Adipocyte (in vitro differentiated cells): Measurements from ENCODE around the gene SH3RF3.
A peak's percentile ranks its signal among the peaks of the same experiment; 100 is the strongest.

Experiments
- DNase-seq: peaks from one replicate; pipeline ENCODE4 v3.0.0-alpha.2; 2015; ENCODE audit warnings: low read depth
- H3K27me3 ChIP-seq: replicated peaks from 2 replicates; pipeline ENCODE4 v1.7.0; 2013; ENCODE audit warnings: mild to moderate bottlenecking, low read length, moderate library complexity; ENCODE audit not compliant: control insufficient read depth, insufficient read depth
- H3K36me3 ChIP-seq: 2 replicates; pipeline ENCODE4 v1.7.0; 2013; ENCODE audit warnings: low read length, mild to moderate bottlenecking, moderate library complexity; ENCODE audit not compliant: control insufficient read depth, insufficient read depth, severe bottlenecking
- H3K4me1 ChIP-seq: 2 replicates; pipeline ENCODE4 v1.7.0; 2013; ENCODE audit warnings: mild to moderate bottlenecking, low read length, moderate library complexity; ENCODE audit not compliant: control insufficient read depth, insufficient read depth
- H3K4me3 ChIP-seq: 2 replicates; pipeline ENCODE4 v1.7.0; 2013; ENCODE audit warnings: mild to moderate bottlenecking, low read length, moderate library complexity
- H3K9ac ChIP-seq: 2 replicates; pipeline ENCODE4 v1.7.0; 2013; ENCODE audit warnings: mild to moderate bottlenecking, low read length, moderate library complexity
- H3K9me3 ChIP-seq: 2 replicates; pipeline ENCODE4 v1.7.0; 2013; ENCODE audit warnings: mild to moderate bottlenecking, low read length, moderate library complexity; ENCODE audit not compliant: control insufficient read depth

SH3RF3 gene

DNA sequence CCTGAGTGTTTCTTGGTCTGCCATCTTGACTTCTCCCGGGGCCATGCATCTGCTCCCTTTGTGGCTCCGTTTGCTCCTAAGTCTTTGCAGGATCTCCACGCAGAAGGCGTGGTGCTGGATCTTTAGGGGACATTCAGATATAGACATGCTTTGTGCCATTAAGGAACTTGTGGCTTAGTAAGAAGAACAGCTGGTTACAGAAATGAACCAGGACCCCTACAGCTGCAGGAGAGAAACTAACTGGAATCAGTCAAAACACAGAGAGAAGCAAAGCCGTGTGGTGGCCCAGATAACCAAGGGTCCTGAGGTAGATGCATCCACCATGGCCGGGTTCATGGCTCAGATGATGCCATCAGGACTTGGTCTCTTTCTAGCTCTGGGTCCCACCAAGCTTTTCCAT lies 97.6 kb downstream of the SH3RF3 start:
- DNase-seq, result no peak
- Histone ChIP-seq H3K27me3 (no peaks in the 10 kb centered on the region), H3K9ac (no peak overlapping the region), H3K36me3 (no peaks in the 10 kb centered on the region), H3K4me1 (peaks cover 10% of the 10 kb centered on the region), H3K4me3 (no peak overlapping the region), H3K9me3 (no peaks in the 10 kb centered on the region)

DNA sequence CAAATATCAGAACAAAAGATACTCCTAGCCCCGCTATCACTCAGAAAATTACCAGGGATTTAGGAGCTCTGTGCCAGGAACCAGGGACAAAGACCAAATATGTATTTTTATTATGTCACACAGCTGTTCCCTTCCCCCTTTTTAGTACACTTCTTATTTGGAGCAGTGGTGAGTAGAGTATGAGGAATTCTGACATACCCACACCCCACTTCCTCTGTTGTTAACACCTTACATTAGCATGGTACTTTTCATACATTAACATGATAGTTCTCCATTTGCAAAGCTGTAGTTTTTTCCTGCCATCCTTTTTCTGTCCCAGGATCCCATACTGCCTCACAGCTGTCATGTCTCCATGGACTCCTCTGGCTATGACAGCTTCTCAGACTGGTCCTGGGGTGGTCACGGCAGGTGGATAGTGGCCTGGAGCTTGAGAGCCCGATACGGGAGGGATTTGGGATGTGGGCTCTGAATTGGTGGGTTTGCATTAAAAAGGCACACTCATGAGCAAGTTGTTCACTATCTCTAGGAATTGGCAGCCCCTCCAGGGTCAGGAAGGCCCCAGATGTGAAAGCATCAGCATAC lies 100.2 kb downstream of the SH3RF3 start:
- no peaks in the 10 kb centered on the region for H3K9me3 ChIP-seq
- no peak overlapping the region for H3K4me3 ChIP-seq
- DNase-seq, result no peak
- H3K9ac ChIP-seq, result no peak overlapping the region
- no peaks in the 10 kb centered on the region for H3K27me3 ChIP-seq
- no peaks in the 10 kb centered on the region for H3K36me3 ChIP-seq
- peaks cover 10% of the 10 kb centered on the region for H3K4me1 ChIP-seq

GRCh38 chr2:109230941-109231420 lies 102.0 kb downstream of the SH3RF3 start:
- Histone ChIP-seq H3K9ac (no peak overlapping the region), H3K4me3 (peak overlapping the region; percentile 27), H3K9me3 (no peaks in the 10 kb centered on the region), H3K4me1 (peaks cover 10% of the 10 kb centered on the region), H3K27me3 (no peaks in the 10 kb centered on the region), H3K36me3 (no peaks in the 10 kb centered on the region)
- no peak for DNase-seq

DNA sequence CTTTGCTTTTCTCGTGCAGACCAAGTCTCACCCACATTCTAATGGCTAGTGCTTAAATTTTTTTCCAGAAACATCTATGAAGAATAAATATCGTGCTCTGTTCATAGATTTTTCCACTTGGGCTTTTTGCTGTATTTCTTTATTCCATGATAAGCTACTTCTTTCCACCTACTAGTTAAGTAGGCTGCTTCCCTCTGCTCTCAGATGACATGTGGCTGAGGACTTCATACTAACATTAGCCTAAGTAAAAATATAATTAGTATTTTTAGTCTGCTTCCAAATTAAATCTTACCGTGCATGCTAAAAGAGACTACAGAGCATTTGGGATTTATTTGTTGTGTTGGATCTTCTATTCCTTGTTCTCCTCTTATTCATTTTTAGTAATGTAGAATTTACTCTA lies 102.4 kb downstream of the SH3RF3 start:
- Histone ChIP-seq H3K9me3 (no peaks in the 10 kb centered on the region), H3K4me3 (no peak overlapping the region), H3K4me1 (peaks cover 10% of the 10 kb centered on the region), H3K27me3 (no peaks in the 10 kb centered on the region), H3K9ac (no peak overlapping the region), H3K36me3 (no peaks in the 10 kb centered on the region)
- DNase-seq, result no peak

- DNase-seq, result no peak
- no peaks in the 10 kb centered on the region for H3K36me3 ChIP-seq
- H3K27me3 ChIP-seq, result no peaks in the 10 kb centered on the region
- H3K4me1 ChIP-seq, result peaks cover 10% of the 10 kb centered on the region
- H3K4me3 ChIP-seq, result no peak overlapping the region
- no peak overlapping the region for H3K9ac ChIP-seq
- H3K9me3 ChIP-seq, result no peaks in the 10 kb centered on the region
These were observed 103.1 kb downstream of the SH3RF3 start for GRCh38 chr2:109231996-109232705.

GRCh38 chr2:109232909-109233308 lies 103.9 kb downstream of the SH3RF3 start:
- no peak overlapping the region for H3K9ac ChIP-seq
- no peaks in the 10 kb centered on the region for H3K9me3 ChIP-seq
- H3K27me3 ChIP-seq, result no peaks in the 10 kb centered on the region
- no peaks in the 10 kb centered on the region for H3K36me3 ChIP-seq
- H3K4me3 ChIP-seq, result no peak overlapping the region
- H3K4me1 ChIP-seq, result peaks cover 10% of the 10 kb centered on the region
- no peak for DNase-seq

- Histone ChIP-seq H3K9ac (no peak overlapping the region), H3K36me3 (no peaks in the 10 kb centered on the region), H3K4me3 (no peak overlapping the region), H3K27me3 (no peaks in the 10 kb centered on the region), H3K4me1 (peaks cover 15% of the 10 kb centered on the region), H3K9me3 (no peaks in the 10 kb centered on the region)
- no peak for DNase-seq
These were observed 104.6 kb downstream of the SH3RF3 start for GRCh38 chr2:109233643-109234042.

DNA sequence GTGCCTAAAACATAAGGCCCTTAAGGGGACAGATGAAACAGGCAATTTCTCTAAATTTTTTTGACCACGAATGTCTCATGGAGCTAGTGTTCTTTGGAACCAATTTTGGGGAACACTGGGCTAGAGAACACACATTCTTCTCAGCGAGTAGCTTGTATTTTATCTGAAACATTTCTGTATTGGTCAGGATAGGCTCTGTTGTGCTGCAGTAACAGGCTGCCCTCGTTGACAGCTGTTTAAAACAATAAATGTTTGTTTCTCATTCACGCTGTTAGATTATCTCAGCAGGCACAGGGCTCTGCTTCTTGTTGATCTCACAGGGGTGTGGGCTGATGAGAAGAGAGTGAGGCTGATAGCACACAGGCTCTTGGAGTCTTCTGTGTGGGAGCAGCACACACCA lies 105.3 kb downstream of the SH3RF3 start:
- DNase-seq, result no peak
- H3K9ac ChIP-seq, result no peak overlapping the region
- H3K4me3 ChIP-seq, result no peak overlapping the region
- H3K36me3 ChIP-seq, result no peaks in the 10 kb centered on the region
- no peaks in the 10 kb centered on the region for H3K27me3 ChIP-seq
- H3K4me1 ChIP-seq, result peaks cover 22% of the 10 kb centered on the region
- no peaks in the 10 kb centered on the region for H3K9me3 ChIP-seq

DNA sequence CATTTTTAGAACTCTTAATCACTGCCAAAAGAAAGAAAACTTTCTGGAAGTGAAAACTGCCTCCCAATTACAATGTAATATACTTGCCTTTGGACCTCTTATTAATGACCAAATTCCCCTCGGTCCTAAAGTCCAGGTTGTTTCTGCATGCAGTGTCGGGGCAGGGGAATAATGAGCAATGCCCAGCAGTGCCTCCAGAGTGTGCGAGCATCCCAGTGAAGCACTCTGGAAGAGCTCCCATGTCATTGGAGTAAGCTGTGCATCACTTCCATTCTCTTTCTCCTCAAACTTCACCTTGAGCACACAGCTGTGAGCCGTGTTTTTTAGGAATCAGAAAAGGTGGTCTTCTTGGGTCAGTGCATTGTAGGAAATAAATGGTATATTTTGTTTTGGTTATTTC lies 107.1 kb downstream of the SH3RF3 start:
- Histone ChIP-seq H3K36me3 (no peaks in the 10 kb centered on the region), H3K9me3 (no peaks in the 10 kb centered on the region), H3K27me3 (no peaks in the 10 kb centered on the region), H3K4me3 (no peak overlapping the region), H3K4me1 (peaks cover 27% of the 10 kb centered on the region), H3K9ac (no peak overlapping the region)
- no peak for DNase-seq

DNA sequence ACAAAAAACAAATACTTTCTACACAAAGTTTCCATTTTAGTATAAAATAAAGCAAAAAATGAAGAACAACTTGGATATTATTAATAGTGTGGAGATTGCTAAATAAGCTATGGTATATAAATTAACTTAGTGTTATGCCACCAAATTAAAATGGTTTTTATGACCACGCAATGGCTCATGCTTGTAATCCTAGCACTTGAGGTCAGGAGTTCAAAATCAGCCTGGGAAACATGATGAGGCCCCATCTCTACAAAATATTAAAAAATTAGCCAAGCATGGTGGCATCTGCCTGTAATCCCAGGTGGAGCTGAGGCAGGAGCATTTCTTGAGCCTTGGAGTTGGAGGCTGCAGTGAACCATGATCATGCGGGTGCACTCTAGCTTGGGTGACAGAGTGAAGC lies 108.8 kb downstream of the SH3RF3 start:
- H3K4me1 ChIP-seq, result peaks cover 36% of the 10 kb centered on the region
- no peak for DNase-seq
- no peak overlapping the region for H3K9ac ChIP-seq
- no peaks in the 10 kb centered on the region for H3K9me3 ChIP-seq
- no peaks in the 10 kb centered on the region for H3K27me3 ChIP-seq
- H3K4me3 ChIP-seq, result no peak overlapping the region
- H3K36me3 ChIP-seq, result no peaks in the 10 kb centered on the region

DNA sequence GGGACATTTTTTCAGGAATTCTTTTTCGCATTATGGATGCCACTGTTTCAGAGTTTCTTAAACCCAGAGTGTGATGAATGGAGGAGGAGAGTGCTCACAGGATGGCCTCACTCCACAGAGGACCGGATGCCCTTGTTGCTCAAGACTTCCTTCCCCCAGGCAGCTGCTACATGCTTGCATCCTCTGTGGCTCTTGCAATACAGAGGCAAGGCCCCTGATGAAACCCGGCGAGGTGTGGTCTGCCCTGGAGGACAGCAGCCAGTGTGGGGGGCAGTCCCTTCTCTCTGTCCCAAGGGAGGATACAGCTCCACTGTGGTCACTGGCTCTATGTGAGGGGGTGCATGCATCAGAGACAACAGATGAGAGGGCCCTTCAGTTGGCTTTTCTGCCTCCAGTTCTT lies 109.6 kb downstream of the SH3RF3 start:
- DNase-seq, result peak; percentile 94
- Histone ChIP-seq H3K36me3 (no peaks in the 10 kb centered on the region), H3K4me1 (peaks cover 44% of the 10 kb centered on the region), H3K27me3 (no peaks in the 10 kb centered on the region), H3K4me3 (no peak overlapping the region), H3K9ac (peak overlapping the region; percentile 8), H3K9me3 (no peaks in the 10 kb centered on the region)
